ENCODE results near the gene ARHGEF40.
"Not testable (repeated sequence)": the region's sequence is repeated elsewhere in the genome, so short reads cannot be mapped to it uniquely, and the experiment has no call there.

ARHGEF40 gene

DNA sequence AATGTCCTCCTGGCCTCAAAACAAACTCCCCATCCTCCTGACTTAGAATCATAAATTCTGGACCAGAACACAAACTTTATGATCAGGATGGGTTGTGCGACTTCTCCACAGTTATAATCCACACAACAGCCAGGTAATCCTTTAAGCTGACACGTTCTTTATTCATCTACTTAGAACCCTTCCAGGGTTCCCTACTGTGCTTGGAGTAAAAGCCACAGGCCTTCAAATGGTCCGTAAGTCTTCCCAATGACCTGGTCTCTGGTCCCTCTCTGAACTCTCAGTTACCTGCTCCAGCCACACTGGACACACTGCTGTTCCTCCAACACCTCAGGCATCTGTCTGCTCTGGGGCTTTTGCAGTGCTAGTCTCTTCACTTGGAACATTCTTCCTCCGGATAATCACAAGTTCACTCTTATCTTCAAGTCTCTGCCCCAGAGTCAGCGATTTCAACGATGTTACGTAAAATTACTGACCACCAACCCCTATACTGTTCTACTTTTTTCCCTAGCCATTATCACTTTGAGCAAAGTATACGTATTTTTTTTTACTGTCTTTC lies 29.7 kb upstream of the ARHGEF40 start:
- no peak for DNase-seq

DNA sequence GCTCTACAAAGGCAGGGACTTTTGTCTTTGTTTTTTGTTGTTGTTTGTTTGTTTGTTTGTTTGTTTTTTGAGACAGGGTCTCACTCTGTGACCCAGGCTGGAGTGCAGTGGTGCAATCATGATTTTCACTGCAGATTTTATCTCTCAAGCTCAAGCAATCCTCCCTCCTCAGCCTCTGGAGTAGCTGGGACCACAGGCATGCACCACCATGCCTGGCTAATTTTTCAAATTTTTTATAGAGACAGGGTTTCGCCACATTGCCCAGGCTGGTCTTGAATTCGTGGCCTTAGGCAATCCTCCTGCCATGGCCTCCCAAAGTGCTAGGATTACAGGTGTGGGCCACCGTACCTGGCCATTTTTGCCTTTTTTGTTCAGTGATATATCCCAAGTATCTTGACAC lies 29.2 kb upstream of the ARHGEF40 start:
- not testable (repeated sequence) for DNase-seq

DNA sequence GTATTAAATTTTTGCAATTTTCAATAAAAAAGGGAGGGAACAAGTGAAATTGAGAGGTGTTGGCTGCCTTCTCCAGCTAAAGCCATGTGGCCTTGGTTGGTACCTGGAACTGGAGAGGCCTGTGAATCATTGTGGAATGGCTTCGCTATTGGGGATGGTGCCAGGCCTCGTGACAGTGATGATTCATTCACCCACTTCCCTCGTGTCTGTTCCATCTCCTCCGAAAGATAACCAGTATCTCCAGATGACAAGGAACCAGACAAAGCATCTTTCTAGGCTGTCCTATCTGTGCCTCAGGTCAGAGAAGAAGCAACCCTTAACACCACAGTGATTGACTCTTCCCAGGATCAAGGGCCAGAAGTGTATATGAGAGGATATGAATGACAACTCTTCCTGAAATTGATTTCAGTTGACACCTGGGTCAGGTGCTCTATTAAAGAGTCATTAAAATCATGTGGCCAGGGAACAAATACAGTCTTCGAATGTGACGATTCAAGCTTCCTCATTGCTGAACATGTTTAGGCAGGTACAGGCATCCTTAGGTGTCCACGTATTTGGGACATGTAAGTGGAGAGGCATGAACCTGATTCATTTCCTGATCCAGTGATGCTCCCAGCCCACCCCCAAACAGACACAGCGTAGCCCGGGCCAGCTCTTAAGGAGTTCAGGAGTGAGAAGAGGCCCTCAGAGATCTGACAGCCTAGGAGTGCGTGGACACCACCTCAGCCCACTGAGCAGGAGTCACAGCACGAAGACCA lies 28.2 kb upstream of the ARHGEF40 start, which contains the start of gene RNASE7:
RNASE7 (plus strand) TSS at position 687 of the 758 bp plus-strand sequence. CDS start 631 bp downstream, outside the sequence.
- DNase-seq: no peak

DNA sequence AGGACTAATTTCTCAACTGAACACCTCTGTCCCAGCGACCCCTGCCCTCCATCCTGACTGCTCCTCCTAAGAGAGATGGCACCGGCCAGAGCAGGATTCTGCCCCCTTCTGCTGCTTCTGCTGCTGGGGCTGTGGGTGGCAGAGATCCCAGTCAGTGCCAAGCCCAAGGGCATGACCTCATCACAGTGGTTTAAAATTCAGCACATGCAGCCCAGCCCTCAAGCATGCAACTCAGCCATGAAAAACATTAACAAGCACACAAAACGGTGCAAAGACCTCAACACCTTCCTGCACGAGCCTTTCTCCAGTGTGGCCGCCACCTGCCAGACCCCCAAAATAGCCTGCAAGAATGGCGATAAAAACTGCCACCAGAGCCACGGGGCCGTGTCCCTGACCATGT lies 27.2 kb upstream of the ARHGEF40 start:
- DNase-seq: no peak

DNA sequence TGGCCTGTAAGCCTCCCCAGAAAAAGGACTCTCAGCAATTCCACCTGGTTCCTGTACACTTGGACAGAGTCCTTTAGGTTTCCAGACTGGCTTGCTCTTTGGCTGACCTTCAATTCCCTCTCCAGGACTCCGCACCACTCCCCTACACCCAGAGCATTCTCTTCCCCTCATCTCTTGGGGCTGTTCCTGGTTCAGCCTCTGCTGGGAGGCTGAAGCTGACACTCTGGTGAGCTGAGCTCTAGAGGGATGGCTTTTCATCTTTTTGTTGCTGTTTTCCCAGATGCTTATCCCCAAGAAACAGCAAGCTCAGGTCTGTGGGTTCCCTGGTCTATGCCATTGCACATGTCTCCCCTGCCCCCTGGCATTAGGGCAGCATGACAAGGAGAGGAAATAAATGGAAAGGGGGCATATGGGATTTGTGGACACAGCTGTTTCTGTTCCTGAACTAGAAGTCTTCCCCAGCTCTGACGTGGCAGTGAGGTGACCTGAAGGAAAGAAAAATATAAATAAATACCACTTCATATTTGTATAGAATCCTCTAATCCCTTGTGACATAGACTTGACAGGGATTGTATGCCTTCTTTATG lies 26.6 kb upstream of the ARHGEF40 start:
- DNase-seq: no peak

DNA sequence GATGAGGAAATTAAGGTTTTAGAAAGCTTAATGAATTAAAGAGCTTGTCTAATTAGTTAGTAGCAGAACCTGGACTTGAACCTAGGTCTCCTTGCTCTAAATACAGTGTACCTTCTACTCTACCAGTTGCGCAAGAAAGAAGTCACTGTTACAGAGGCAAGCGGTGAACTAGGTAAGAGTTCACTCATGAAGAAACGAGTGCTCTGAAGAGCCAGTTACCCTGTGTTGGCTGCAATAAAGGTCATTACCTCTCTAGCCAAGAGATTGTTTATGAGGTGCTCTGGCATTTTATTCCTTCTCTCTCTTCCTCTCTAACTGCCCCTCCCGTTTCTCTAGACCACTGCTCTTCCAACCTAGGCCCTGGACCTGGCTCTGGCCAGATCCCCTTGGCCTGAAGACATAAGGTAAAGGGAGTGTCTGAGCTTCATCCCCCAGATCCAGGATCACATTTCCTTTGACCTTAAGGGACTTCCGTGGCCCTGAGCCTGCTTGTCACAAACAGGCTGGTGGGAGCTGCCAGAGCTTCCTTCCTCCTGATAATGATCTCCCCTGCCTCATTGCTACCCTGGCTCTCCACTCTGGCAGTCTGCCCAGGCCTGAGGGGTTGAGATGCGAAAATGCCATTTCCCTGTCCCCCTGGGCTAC lies 26.0 kb upstream of the ARHGEF40 start:
- DNase-seq: no peak

DNA sequence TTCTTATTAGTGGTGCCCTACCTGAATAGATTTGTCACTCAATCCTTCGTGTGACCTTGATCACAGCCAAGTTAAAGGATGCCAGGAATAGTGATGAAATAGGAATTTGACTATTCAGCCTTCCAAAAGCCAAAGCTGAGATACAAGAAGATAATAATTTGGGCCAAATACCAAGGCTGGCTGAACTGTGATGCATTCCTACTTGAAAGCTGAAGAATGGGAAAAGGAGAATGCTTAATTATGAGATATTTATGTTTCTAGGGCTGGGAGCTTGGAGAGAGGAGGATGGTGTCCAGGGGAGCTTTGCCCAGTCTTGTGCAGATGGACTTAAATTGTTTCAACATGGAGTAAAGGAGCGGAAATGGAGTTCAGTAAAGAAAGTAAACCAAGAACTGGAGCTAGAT lies 22.7 kb upstream of the ARHGEF40 start:
- DNase-seq: no peak

DNA sequence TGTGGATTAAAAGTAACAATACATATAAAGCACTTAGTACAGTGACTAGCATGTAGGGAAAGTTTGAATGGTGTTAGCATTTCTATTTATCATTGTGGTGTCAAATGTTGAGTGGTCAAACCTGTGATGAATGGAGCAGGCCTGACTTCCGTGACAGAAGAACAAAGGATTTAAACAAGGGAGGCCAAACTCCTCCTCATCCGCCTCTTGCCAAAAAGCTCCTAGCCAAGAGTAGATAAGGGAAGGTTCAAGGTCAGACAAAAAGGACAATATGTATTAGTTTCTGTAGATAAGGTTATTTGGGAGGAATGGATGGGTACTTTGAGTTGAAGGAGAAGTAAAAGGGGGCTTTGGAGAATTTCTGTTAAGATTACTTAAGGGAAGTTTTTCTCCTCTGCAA lies 21.5 kb upstream of the ARHGEF40 start:
- DNase-seq: no peak

DNA sequence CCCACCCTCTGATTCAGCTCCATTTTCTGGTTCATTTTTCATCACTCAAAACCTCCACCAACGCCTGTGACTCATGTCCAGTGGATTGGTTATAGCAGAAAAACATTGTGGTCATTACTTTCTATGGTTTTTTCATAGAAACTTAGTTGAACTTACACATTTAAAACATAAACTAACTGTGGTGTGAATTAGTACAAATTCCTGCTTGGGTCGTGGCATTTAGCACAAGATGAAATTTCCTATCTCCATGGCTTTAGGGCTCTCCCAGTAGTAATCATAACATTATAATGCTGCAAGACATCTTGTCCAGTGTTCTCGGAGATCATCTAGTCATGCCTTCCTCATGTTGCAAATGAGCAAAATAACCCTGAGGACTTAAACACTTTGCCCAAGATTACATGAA lies 20.8 kb upstream of the ARHGEF40 start:
- DNase-seq: no peak

DNA sequence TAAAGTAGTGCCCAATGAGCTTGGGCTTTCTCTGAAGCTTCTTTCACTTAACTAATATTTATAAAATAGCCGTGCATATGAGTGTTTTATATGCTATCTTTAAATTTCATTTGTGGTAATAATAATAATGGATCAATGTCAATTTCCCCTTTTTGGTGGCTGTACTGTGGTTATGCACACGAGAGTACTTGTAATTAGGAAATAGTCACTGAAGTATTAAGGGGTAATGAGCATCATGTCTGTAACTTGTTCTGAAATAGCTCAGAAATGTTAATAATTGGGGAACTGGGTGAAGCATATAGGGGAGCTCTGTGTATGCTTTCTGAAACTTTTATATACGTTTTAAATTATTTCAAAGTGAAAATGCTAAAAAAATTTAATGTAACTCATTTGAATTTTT lies 19.5 kb upstream of the ARHGEF40 start:
- DNase-seq: no peak

DNA sequence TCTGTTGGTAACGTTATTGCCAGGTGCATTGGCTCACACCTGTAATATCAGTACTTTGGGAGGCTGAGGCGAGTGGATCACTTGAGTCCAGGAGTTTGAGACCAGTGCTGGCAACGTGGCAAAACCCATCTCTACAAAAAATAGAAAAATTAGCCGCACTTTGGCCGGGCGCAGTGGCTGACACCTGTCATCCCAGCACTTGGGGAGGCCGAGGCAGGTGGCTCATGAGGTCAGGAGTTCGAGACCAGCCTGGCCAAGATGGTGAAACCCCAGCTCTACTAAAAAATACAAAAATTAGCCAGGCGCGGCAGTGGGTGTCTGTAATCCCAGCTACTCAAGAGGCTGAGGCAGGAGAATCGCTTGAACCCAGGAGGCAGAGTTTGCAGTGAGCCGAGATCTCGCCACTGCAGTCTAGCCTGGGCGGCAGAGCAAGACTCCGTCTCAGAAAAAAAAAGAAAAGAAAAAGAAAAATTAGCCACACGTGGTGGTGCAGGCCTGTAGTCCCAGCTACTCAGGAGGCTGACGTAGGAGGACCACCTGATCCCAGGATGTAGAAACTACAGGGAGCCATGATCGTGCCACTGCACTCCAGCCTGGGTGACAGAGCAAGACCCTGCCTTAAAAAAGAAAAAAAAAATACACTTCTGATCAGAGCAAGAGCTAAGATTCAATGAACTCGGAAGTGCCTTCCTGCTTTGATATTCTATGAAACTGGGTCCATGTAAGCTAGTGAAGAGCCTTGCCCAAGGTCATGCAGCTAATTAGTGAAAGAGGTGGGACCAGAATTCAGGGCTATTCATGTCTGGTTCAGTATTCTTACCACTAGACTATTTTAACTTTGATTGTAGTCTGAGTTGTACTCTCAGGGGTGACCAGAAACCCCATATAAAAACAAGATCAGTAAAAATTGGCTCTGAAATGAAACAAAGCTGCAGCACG lies 16.7 kb upstream of the ARHGEF40 start:
- DNase-seq: no peak

DNA sequence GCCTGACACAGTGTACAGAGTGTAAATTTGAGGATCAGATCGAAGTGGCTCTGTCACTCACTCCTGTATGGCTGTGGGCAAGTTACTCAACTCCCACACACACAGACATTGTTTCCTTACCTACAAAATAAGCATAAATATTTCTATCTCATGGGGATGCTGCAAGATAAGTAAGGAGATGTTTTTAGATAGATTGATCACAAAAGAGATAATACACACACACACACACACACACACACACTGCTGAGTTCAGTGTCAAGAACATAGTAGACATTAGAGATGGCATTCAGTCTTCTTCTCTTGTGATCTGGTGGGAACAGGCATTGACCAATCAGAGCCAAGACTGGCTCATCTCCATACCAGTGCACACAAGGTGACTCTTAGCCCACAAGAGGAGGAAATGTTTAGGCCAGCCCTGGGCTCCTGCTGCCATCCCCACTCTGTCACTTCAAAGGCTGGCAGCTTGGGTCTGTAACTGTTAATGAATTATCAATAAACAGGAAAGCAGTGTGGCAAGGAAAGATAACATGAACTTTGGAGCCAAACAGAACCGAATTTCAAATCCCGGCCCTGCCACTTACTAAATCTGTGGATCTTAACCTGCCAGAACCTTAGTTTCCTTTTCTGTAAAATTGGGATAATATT lies 15.9 kb upstream of the ARHGEF40 start:
- DNase-seq: no peak

DNA sequence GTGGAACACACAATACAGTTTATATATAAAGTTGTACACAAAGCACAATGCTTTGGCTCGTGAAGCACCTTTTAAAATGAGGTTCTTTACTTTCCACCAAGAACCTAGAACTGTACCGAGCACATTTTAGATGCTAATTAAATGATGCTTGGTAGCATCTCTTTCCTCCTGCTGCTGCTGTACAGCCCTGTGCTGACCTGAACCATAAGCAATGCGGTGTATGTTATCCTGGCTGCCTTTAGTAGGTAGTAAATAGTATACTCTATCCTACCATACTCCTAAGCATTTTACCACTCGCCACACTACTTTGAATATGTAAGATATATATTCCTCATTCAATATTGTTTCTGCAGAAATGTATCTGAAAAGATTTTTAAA lies 15.3 kb upstream of the ARHGEF40 start:
- no peak for DNase-seq

DNA sequence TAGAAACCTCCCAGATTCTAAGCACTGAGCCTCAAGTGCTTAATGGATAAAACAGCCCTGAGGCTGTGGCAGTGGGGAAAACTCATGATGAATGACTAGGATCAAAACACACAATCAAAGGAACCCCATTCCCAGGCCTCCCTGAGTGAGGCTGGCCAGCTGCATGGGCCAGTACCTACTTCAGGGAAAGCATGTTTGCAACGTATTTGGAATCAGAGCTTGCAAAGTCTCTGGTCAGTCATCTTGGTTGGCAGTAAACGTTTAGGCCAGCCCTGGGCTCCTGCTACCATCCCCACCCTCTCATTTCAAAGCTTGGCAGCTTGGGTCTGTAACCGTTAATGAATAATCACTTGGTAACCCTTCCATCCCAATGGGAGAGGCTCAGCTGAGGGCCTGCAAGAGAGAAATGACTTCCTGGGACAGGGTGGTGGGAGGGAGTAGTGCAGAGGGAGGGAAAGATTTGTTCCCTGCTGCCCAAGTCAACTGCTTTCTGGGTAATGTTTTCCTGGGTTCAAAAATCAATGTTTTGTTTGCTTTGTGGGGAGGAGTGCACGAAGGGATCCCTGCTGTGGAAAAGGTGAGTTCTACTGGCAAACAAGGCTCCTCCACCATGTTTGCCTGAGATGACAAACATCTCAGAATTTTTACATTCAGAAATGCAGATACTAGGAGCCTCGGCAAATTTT lies 14.5 kb upstream of the ARHGEF40 start:
- DNase-seq: no peak

DNA sequence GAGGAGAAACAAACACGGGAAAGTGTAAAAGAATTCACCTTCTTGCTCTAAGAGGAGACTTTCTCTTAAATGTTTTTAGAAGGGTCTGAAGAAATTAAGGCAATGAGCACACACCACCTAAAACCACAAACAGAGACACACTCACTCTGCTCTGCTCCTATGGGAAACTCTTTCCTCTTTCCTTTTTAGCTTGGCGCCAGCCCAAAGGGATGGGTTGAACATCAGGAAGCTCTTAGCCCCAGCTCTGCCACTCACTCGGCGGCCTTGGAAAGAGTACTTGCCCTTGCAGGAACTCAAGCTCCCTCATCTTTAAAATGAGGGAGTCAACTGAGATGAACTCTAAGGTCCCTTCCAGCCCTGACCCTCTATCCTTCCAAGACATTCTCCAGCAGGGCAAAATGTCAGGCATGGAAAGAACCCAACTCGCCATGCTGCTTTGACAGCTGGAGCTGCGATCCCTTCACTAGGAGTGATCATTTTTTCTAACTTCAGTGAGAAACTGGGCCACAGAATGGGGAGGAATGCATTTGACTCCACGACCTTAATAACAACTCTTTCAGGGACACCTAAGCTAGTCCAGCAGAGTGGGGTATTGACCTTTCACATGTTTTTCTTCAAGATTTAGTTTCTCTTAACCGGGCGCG lies 13.5 kb upstream of the ARHGEF40 start:
- DNase-seq: no peak

DNA sequence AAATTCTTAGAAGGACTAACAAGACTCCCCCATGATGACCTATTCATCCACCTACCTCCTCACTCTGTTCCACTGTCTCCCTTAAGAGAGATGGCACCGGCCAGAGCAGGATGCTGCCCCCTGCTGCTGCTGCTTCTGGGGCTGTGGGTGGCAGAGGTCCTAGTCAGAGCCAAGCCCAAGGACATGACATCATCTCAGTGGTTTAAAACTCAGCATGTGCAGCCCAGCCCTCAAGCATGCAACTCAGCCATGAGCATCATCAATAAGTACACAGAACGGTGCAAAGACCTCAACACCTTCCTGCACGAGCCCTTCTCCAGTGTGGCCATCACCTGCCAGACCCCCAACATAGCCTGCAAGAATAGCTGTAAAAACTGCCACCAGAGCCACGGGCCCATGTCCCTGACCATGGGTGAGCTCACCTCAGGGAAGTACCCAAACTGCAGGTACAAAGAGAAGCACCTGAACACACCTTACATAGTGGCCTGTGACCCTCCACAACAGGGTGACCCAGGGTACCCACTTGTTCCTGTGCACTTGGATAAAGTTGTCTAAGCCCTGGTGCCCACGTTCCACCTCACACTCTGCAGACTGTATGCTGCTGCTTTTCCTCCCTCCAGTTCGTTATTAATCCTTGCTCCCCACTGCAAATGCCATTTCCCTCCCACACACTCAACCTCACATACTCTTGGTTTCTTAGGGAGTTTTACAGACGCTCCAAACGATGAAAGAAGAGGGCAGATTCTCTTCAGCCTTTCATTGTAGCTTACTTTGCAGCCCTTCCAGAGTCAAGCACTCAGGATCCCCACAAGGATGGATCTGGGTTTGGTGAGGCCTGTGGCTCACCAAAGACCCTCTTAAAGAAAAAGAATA lies 12.1 kb upstream of the ARHGEF40 start, which contains the start of gene RNASE8:
RNASE8 (plus strand) TSS at position 20 of the 873 bp plus-strand sequence; CDS start at position 91, 71 bp downstream.
- DNase-seq: no peak

DNA sequence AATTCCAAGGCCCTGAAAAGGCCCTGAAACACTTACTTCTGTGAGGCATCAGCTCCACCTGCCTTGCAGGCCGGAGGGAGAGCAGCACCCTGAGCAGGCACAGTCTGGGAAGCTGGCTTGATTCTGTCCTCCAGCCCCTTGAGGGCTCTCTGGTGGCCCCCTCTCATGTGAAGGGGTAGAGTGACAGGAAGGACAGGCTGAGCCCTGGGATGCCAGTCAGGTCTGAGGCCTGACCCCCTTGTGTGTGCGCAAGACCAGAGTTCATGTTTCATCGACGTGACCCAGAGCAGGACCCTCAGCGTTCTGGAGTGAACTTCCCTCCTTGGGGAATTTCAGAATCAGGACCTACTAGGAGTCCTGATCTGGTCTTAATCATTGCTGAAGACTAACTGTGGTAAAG lies 11.2 kb upstream of the ARHGEF40 start:
- no peak for DNase-seq

DNA sequence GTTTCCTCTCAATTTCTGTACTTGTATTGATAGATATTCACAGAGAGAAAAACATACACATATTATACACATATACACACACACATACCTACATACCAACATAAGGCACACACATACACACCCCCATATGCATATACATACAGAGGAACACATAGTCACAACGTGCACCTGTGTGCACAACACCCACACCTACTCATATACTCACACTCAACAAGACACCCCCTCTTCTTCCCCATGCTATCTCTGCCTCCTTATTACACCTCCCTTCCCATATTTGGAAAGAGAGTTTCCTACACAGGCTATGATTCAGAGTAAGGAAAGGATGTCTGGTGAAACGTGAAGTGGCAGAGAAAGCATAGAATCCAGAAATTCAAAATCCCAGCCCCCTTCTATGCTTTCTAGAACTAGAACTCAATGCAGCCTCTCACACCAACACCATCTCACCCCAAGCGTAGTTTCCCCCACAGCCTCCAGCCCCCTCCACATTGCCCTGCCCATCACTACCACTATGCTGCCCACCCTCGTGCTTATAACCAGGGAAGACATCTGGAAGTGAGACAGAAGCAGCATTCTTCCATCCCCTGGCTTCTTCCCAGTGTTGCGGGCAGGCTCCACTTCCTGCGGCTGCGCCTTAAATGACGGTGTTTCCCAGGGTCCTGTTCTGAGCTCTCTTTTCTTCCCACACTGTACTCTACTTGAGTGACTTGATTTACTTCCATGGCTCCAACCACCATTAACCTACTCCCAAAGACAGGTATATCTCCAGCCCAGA lies 10.1 kb upstream of the ARHGEF40 start:
- DNase-seq: no peak

Measured in activated CD8-positive, alpha-beta memory T cell treated with anti-CD3 and anti-CD28 coated beads, Interleukin-2, amount 50 U/mL, for 4 hours (primary cell).